Measurements from ENCODE around the gene COL1A2.

The COL1A2 gene

DNA sequence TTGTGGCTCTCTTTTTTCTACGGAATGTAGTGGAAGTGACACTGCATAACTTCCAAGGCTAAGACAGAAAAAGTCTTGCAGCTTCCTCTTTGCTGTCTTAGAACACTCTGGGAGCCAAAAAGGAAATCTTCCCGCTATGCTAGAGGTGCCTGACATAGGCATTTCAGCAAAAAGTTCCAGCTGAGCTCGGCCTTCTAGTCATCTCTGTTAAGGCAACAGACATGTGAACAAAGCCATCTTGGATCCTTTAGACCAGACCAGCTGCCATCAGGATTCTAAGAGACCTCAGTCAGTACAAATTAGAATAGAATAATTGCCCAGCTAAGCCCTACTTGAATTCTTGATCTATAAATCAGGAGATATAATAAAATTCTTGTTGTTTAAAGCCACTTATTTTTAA is 16.3 kb upstream of the COL1A2 start:
- Histone ChIP-seq H3K9ac (ENCODE audit: low read depth in 1 of 2, low read length in 2 of 2) (no peak overlapping the region), H3K9me3 (ENCODE audit: control insufficient read depth in 2 of 2, low read length in 2 of 2) (no peaks in the 10 kb centered on the region), H3K36me3 (ENCODE audit: control insufficient read depth in 2 of 2, insufficient read depth in 2 of 2, low read length in 2 of 2) (no peaks in the 10 kb centered on the region), H3K4me3 (ENCODE audit: low read length in 2 of 2) (no peak overlapping the region), H3K27me3 (ENCODE audit: control insufficient read depth in 2 of 2, insufficient read depth in 2 of 2, low read length in 2 of 2) (no peaks in the 10 kb centered on the region), H3K27ac (ENCODE audit: low read depth in 2 of 2, low read length in 2 of 2) (no peak overlapping the region), H3K4me1 (ENCODE audit: control insufficient read depth in 2 of 2, insufficient read depth in 2 of 2, low read length in 2 of 2) (peaks cover 0 to 3% of the 10 kb centered on the region in 2 donors)

DNA sequence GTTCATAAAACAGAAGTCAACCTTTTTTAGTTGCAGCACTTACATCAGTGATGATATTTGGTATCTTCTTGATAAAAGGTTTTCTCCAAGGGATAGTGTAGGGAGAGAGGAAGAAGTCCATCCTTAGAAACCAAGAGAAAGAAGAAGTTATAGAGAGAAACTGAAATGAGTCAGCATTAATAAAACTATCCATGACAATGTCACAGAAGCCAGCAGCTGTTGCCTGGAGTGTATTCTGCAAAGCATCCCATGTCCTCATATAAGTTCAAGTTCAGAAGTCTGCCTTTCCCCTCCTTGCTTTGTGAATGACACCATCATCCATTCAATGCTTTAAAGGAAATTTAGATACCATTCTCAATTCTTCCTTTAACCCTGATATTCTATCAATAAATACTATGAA is 14.4 kb upstream of the COL1A2 start:
- H3K4me3 ChIP-seq (ENCODE audit: low read length in 2 of 2), result no peak overlapping the region
- no peaks in the 10 kb centered on the region for H3K27me3 ChIP-seq (ENCODE audit: control insufficient read depth in 2 of 2, insufficient read depth in 2 of 2, low read length in 2 of 2)
- H3K9ac ChIP-seq (ENCODE audit: low read depth in 1 of 2, low read length in 2 of 2), result no peak overlapping the region
- no peaks in the 10 kb centered on the region for H3K36me3 ChIP-seq (ENCODE audit: control insufficient read depth in 2 of 2, insufficient read depth in 2 of 2, low read length in 2 of 2)
- peaks cover 0 to 3% of the 10 kb centered on the region in 2 donors for H3K4me1 ChIP-seq (ENCODE audit: control insufficient read depth in 2 of 2, insufficient read depth in 2 of 2, low read length in 2 of 2)
- no peak overlapping the region for H3K27ac ChIP-seq (ENCODE audit: low read depth in 2 of 2, low read length in 2 of 2)
- no peaks in the 10 kb centered on the region for H3K9me3 ChIP-seq (ENCODE audit: control insufficient read depth in 2 of 2, low read length in 2 of 2)

DNA sequence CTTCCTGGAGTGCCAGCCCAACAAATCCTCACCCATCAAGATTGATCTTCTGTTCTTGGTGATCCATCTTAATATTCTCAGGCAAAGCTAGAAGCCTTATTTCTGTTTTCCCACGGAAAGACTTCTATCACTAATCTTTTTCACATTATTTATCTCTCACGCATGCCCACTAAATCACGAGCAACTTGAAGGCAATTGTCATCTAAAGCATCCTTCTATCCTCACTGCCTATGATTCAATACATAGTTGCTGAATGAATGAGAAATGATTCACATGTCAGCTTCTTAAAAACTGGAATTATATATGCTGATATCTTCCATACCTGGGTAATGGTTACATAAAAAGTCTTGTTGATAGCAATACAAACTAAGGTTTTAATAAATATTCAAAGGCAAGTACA is 12.6 kb upstream of the COL1A2 start:
- H3K4me1 ChIP-seq (ENCODE audit: control insufficient read depth in 2 of 2, insufficient read depth in 2 of 2, low read length in 2 of 2), result peaks cover 0 to 3% of the 10 kb centered on the region in 2 donors
- no peaks in the 10 kb centered on the region for H3K27me3 ChIP-seq (ENCODE audit: control insufficient read depth in 2 of 2, insufficient read depth in 2 of 2, low read length in 2 of 2)
- no peak overlapping the region for H3K4me3 ChIP-seq (ENCODE audit: low read length in 2 of 2)
- no peaks in the 10 kb centered on the region for H3K9me3 ChIP-seq (ENCODE audit: control insufficient read depth in 2 of 2, low read length in 2 of 2)
- H3K9ac ChIP-seq (ENCODE audit: low read depth in 1 of 2, low read length in 2 of 2), result no peak overlapping the region
- H3K36me3 ChIP-seq (ENCODE audit: control insufficient read depth in 2 of 2, insufficient read depth in 2 of 2, low read length in 2 of 2), result no peaks in the 10 kb centered on the region
- no peak overlapping the region for H3K27ac ChIP-seq (ENCODE audit: low read depth in 2 of 2, low read length in 2 of 2)

DNA sequence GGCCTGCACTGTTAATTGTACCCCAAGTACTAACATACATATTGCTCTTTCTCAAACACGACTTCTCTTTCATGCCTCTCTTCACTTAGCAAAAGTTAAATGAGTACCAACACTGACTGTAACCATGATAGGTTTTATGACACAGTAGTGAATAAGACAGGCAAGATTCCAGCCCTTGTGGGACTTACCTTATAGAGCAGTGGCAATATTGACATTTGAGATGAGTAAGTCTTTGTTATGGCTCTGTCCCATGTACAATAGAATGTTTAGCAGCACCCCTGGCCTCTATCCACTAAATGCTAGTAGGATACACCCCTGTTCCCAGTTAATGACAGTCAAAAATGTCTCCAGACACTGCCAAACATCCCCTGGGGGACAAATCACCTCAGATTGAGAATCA is 11.9 kb upstream of the COL1A2 start:
- no peak overlapping the region for H3K4me3 ChIP-seq (ENCODE audit: low read length in 2 of 2)
- H3K4me1 ChIP-seq (ENCODE audit: control insufficient read depth in 2 of 2, insufficient read depth in 2 of 2, low read length in 2 of 2), result peaks cover 0 to 3% of the 10 kb centered on the region in 2 donors
- no peak overlapping the region for H3K27ac ChIP-seq (ENCODE audit: low read depth in 2 of 2, low read length in 2 of 2)

DNA sequence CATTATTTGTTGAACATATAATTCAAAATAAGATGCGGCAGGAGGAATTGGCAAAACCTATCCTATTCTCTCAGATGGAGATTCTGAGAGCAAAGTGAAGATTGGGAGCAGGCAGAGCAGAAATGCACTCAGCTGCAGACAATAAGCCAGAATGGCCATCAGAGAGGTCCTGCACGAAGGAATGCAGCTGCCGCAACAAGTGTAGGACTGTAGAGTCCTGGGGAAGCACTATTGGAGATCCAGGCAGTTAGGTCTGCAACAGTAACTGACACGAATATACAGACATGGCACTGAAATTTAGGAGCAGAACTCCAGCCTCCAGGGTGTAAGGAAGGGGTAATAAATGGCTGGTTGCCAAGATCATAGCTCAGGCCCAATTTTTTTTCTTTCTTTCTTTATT is 10.4 kb upstream of the COL1A2 start:
- no peak overlapping the region for H3K9ac ChIP-seq (ENCODE audit: low read depth in 1 of 2, low read length in 2 of 2)
- H3K4me1 ChIP-seq (ENCODE audit: control insufficient read depth in 2 of 2, insufficient read depth in 2 of 2, low read length in 2 of 2), result no peaks in the 10 kb centered on the region
- H3K9me3 ChIP-seq (ENCODE audit: control insufficient read depth in 2 of 2, low read length in 2 of 2), result no peaks in the 10 kb centered on the region
- H3K27me3 ChIP-seq (ENCODE audit: control insufficient read depth in 2 of 2, insufficient read depth in 2 of 2, low read length in 2 of 2), result no peaks in the 10 kb centered on the region
- H3K27ac ChIP-seq (ENCODE audit: low read depth in 2 of 2, low read length in 2 of 2), result no peak overlapping the region
- H3K36me3 ChIP-seq (ENCODE audit: control insufficient read depth in 2 of 2, insufficient read depth in 2 of 2, low read length in 2 of 2), result no peaks in the 10 kb centered on the region
- no peak overlapping the region for H3K4me3 ChIP-seq (ENCODE audit: low read length in 2 of 2)

More for the DNA sequence above, 11.9 kb upstream of the COL1A2 start:
- no peak overlapping the region for H3K9ac ChIP-seq (ENCODE audit: low read depth in 1 of 2, low read length in 2 of 2)
- H3K36me3 ChIP-seq (ENCODE audit: control insufficient read depth in 2 of 2, insufficient read depth in 2 of 2, low read length in 2 of 2), result no peaks in the 10 kb centered on the region
- no peaks in the 10 kb centered on the region for H3K9me3 ChIP-seq (ENCODE audit: control insufficient read depth in 2 of 2, low read length in 2 of 2)
- H3K27me3 ChIP-seq (ENCODE audit: control insufficient read depth in 2 of 2, insufficient read depth in 2 of 2, low read length in 2 of 2), result no peaks in the 10 kb centered on the region

DNA sequence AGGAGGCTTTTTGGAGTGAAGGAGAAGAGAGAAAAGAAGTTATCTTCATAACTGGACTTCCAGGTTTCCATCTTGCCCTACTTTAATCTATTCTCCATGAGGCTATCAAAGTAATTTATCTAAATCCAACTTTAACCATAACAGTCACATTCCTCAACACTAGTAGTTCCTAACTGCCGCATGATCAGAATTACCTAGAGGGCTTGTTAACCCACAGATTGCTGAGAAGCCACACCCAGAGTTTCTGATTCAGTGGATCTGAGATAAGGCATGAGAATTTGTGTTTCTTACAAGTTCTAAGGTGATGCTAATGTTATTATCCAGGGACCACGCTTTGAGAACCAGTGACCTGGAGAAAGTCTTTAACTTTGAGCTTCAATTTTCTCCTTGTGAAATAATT is 8.3 kb upstream of the COL1A2 start:
- no peaks in the 10 kb centered on the region for H3K4me1 ChIP-seq (ENCODE audit: control insufficient read depth in 2 of 2, insufficient read depth in 2 of 2, low read length in 2 of 2)
- no peaks in the 10 kb centered on the region for H3K9me3 ChIP-seq (ENCODE audit: control insufficient read depth in 2 of 2, low read length in 2 of 2)
- H3K9ac ChIP-seq (ENCODE audit: low read depth in 1 of 2, low read length in 2 of 2), result no peak overlapping the region

DNA sequence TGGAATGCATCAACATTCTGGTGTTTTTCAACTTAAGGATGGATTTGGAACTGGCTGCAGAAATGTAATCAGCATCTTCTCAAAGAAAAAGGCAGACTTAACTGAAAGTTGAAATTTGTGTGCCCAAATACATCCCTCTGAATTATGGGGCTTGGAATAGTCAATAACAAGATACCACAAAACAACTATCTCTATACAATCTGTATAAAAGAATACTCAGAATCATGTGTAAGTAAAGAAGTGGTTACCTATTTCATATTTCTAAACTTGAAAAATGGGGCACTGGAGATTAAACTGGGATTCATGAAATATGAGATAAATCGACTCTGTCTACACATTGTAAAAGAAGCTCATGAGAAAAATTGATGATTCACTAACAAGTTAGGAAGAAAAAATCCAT is 6.2 kb upstream of the COL1A2 start:
- H3K36me3 ChIP-seq (ENCODE audit: control insufficient read depth in 2 of 2, insufficient read depth in 2 of 2, low read length in 2 of 2), result no peaks in the 10 kb centered on the region
- H3K4me1 ChIP-seq (ENCODE audit: control insufficient read depth in 2 of 2, insufficient read depth in 2 of 2, low read length in 2 of 2), result no peaks in the 10 kb centered on the region
- H3K27me3 ChIP-seq (ENCODE audit: control insufficient read depth in 2 of 2, insufficient read depth in 2 of 2, low read length in 2 of 2), result peaks cover 0 to 1% of the 10 kb centered on the region in 2 donors
- H3K4me3 ChIP-seq (ENCODE audit: low read length in 2 of 2), result no peak overlapping the region
- H3K9me3 ChIP-seq (ENCODE audit: control insufficient read depth in 2 of 2, low read length in 2 of 2), result no peaks in the 10 kb centered on the region
- no peak overlapping the region for H3K27ac ChIP-seq (ENCODE audit: low read depth in 2 of 2, low read length in 2 of 2)
- H3K9ac ChIP-seq (ENCODE audit: low read depth in 1 of 2, low read length in 2 of 2), result no peak overlapping the region

More for the DNA sequence above, 8.3 kb upstream of the COL1A2 start:
- Histone ChIP-seq H3K27ac (ENCODE audit: low read depth in 2 of 2, low read length in 2 of 2) (no peak overlapping the region), H3K36me3 (ENCODE audit: control insufficient read depth in 2 of 2, insufficient read depth in 2 of 2, low read length in 2 of 2) (no peaks in the 10 kb centered on the region), H3K4me3 (ENCODE audit: low read length in 2 of 2) (no peak overlapping the region), H3K27me3 (ENCODE audit: control insufficient read depth in 2 of 2, insufficient read depth in 2 of 2, low read length in 2 of 2) (no peaks in the 10 kb centered on the region)

DNA sequence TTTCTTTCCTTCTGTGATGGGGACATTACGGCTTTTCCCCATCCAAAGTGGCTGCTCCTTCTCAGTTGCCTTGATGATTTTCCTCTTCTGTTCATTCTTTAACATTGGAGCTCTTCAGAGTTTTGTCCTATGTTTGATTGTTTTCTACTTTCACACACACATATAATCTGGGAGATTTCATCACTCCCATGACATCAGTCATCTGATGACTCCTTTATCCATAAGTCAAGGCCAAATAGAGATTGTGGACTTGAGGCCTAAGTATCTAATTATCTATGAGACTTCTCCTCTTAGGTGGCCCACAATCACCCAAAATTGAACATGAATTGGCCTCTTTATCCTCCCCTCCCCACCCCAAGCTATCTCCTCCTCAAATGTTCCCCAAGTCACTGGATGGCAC is 5.3 kb upstream of the COL1A2 start:
- Histone ChIP-seq H3K4me3 (ENCODE audit: low read length in 2 of 2) (no peak overlapping the region), H3K36me3 (ENCODE audit: control insufficient read depth in 2 of 2, insufficient read depth in 2 of 2, low read length in 2 of 2) (no peaks in the 10 kb centered on the region), H3K4me1 (ENCODE audit: control insufficient read depth in 2 of 2, insufficient read depth in 2 of 2, low read length in 2 of 2) (no peaks in the 10 kb centered on the region), H3K27me3 (ENCODE audit: control insufficient read depth in 2 of 2, insufficient read depth in 2 of 2, low read length in 2 of 2) (peaks cover 0 to 6% of the 10 kb centered on the region in 2 donors), H3K27ac (ENCODE audit: low read depth in 2 of 2, low read length in 2 of 2) (no peak overlapping the region), H3K9ac (ENCODE audit: low read depth in 1 of 2, low read length in 2 of 2) (no peak overlapping the region), H3K9me3 (ENCODE audit: control insufficient read depth in 2 of 2, low read length in 2 of 2) (no peaks in the 10 kb centered on the region)

DNA sequence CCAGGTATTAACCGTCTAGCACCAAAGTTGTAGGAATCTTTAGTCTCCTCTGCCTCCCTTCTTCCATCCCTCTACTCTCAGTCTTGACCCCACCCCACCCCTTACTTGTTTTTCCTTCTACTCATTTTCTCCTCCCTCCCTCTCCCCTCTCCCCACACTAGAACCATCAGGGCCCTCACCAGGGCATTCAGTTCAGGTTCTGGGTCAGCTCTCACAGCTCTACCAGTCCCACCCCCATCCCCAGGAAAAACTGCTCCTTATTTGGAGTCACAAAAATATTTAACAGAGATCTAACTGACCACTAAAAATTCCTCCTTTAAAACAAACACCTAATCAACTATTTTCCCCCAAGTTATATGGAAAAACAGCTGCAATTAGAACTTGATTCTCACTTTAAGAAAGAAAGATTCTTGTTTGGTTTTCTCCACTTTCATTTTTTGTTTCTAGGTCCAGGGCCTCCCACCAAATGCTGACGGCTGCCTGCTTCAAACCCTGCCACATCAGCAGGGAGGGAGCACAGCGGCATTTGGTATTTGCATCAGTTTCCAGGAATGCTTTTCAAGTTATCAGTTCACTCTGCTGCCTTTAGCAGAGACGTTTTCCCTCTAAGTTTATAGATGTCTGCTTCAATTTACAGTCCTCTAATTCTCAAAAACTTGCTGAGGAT is 2.8 kb upstream of the COL1A2 start:
- Histone ChIP-seq H3K9me3 (ENCODE audit: control insufficient read depth in 2 of 2, low read length in 2 of 2) (no peaks in the 10 kb centered on the region), H3K4me1 (ENCODE audit: control insufficient read depth in 2 of 2, insufficient read depth in 2 of 2, low read length in 2 of 2) (no peaks in the 10 kb centered on the region), H3K36me3 (ENCODE audit: control insufficient read depth in 2 of 2, insufficient read depth in 2 of 2, low read length in 2 of 2) (no peaks in the 10 kb centered on the region), H3K27ac (ENCODE audit: low read depth in 2 of 2, low read length in 2 of 2) (peak overlapping the region; percentile 34 to 49), H3K9ac (ENCODE audit: low read depth in 1 of 2, low read length in 2 of 2) (no peak overlapping the region), H3K4me3 (ENCODE audit: low read length in 2 of 2) (peak overlapping the region; percentile 2 to 3), H3K27me3 (ENCODE audit: control insufficient read depth in 2 of 2, insufficient read depth in 2 of 2, low read length in 2 of 2) (peaks cover 0 to 10% of the 10 kb centered on the region in 2 donors)

DNA sequence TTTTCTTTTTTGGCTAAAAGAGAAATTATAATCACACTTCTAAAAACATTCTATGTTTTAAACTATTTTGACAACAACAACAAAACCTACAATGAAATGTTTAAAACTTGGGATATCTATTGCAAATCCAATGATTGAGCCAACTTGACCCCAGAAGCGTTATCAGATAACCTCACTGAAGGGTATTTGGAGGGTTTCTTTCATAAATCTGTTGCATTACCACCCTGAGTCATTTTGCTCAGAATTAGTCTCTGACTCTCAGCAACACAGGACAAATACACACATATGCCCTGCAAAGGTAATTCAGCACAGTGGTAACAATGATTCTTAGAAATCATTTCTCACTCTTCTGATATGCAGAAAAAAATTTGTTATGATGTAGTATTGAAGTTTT is 2.3 kb upstream of the COL1A2 start:
- peak overlapping the region; percentile 34 to 49 for H3K27ac ChIP-seq (ENCODE audit: low read depth in 2 of 2, low read length in 2 of 2)
- H3K9ac ChIP-seq (ENCODE audit: low read depth in 1 of 2, low read length in 2 of 2), result no peak overlapping the region
- no peak overlapping the region for H3K4me3 ChIP-seq (ENCODE audit: low read length in 2 of 2)
- H3K27me3 ChIP-seq (ENCODE audit: control insufficient read depth in 2 of 2, insufficient read depth in 2 of 2, low read length in 2 of 2), result peaks cover 0 to 10% of the 10 kb centered on the region in 2 donors
- H3K4me1 ChIP-seq (ENCODE audit: control insufficient read depth in 2 of 2, insufficient read depth in 2 of 2, low read length in 2 of 2), result no peaks in the 10 kb centered on the region
- H3K9me3 ChIP-seq (ENCODE audit: control insufficient read depth in 2 of 2, low read length in 2 of 2), result no peaks in the 10 kb centered on the region
- no peaks in the 10 kb centered on the region for H3K36me3 ChIP-seq (ENCODE audit: control insufficient read depth in 2 of 2, insufficient read depth in 2 of 2, low read length in 2 of 2)
